ENCODE results near the gene MMD.
"Not testable (repeated sequence)": the region's sequence is repeated elsewhere in the genome, so short reads cannot be mapped to it uniquely, and the experiment has no call there.

MMD gene

DNA sequence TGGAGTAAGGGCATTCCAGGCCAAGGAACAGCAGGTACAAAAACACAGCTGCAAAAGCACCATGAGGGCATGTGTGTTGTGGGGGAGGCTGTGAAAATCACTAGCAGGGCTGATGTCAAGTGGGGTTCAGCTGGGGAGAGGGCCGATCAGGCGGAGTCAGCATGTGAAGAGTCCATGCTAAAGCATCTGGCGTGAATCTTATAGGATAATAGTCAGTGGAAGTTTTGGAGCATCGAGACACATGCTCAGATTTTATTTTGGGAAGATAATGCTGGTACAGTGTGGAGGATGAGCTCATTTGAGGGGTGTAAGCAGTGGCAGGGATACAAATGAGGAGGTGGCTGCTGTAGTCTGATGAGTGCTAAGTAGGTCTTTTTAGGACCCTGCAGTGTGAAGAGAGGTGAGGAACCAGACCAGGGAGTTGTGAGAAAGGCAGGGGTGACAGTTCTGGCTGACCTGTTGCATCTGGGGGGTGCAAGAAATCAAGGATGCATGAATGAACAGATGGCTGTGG, 30.3 kb downstream of the MMD start:
- DNase-seq = no peak

DNA sequence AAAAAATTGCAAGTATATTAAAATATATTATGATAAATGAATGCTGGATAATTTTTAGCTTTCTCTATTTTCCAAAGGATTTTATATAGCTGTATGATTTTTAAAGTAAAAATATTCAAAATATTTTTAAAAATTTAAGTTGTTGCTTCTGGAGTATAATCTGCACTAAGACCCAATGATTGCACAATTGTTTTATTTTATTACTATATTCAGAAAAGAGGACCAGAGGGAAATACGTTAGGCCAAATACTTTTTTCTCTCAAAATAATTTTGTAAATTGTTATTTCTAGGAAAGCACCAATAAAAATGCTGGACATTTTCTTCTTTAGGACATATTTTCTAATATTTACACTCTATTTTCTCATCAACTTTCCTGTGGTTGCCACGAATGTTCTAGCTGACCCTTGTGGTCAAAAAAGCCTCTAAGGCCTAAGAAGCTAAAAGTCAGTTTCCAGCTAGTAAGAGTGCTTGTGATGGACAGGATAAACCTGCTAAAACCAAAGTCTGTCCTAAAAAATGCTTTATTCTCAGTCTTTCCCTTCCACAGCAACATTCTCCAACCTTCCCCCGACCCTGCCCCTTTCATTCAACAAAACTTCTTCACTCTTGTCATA, 31.2 kb downstream of the MMD start:
- no peak for DNase-seq

DNA sequence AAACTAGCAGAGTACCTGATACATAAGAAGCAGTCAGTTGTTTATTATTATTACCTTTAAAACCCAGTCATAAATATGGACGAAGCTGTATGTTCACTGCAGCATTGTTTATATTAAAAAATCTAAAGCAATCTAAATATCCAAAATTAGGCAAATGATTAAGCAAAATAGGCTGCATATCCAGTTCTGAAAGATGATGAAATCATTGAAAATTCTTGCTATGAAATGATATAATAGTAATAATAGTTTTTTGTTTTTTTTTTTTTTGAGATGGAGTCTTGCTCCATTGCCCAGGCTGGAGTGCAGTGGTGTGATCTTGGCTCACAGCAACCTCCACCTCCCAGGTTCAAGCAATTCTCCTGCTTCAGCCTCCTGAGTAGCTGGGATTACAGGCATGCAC, 31.9 kb downstream of the MMD start:
- DNase-seq = not testable (repeated sequence)

DNA sequence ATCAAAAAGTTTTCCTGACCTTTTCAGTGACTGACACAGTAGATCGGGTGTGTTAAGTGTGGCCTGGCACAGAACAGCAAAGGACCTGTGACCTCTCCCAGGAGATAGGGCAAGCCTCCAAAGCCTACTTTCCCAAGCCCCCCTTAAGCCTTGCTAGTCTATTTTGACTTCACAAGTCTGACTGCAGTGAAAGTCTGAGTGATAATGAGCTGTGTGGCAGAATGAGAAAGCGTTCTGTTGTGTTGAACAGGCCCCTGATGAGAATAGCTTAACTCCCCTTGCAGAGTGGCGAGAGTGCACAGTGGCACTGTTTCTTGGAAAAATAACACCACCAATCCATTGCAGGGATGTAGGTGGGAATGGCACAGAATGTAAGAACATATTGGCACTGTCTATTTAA, 32.8 kb downstream of the MMD start:
- no peak for DNase-seq

DNA sequence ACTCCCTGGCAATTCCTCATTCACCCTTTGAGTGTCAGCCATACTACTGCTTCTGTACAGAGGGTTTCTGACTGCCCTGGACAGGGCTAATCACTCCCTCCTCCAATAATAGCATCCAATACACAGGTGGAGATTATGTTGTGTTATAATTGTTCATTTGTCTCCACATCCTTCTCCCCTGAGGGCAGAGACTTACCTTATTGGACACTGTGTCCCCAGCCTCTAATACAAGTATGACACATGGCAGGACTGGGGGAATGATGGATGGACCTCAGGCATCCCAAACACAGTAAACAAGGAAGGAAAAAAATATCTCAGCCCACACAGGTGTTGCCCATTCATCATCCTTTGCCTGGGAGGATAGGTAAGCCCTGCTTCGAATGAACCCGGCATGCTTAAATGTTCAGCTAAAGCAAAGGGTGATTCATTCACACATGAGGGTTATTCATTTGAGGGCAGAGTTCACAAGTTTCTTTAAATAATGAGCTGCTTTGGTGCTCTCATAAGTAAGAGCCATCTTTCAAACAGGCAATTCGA, 34.8 kb downstream of the MMD start:
- no peak for DNase-seq

DNA sequence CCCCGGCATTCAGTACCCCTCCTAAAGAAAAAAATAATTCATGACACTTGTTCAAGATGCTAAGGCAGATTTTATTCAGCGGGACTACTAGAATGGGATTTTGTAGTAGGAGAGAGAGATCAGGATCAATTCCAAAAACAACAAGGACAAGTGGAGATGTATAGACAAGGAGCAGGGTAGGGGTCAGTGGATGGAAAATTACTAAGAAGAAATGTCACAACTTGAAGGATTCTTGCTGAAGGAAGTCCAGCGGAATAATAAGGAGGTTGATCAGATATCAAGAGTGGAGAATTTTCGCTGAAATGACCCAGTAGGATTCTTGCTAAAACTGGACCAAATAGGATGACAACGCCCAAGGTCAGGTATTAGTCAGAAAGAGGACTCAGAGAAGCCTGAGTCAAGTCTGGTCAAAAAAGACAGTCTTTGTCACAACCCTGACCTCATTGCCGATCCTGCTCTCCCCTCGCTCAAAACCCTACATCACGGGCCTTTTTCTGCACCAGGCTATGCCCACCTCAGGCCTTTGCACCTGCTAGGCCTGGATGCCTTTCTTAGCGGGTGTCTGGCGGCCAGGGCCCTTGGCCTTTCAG, 36.9 kb downstream of the MMD start:
- DNase-seq = no peak

DNA sequence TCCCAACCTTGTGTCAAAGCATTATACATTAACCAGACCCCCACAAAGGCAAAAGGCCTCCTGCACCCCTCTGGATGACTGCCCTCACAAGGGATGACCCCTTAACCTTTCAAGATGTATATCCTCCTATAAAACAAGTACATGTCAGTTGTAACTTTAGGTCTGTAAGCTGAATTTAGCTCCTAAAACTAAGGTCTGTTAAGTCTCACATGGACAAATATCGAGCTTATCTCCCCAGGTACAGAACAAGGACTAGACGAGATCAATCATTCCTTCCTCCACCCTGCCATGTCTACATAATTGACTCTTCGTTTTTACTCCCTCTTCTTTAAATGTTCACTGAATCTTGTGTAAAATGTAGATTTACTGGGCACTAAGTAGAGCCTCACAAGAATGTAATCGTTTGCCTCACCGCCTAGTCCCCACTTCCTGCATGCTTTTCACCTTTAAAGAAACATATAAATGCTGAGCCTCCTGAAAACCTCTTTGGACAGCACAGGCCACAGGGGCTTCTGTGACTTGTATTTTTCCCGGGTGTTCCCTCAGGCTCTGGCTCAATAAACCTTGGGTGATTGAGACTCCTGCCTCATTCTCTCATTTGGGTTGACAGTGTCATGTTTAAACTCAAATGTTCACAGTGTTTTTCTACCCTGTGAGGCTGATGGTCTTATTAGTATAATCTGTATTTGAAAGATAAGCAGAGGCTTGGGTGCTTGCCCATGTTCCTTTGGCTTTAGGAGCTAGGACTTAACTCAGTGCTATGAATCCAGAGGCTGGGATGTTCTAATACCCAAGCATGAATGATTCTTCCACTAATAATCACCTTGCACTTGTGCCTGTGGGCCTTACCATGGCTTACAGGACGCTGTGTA, 37.6 kb downstream of the MMD start:
- DNase-seq = no peak

DNA sequence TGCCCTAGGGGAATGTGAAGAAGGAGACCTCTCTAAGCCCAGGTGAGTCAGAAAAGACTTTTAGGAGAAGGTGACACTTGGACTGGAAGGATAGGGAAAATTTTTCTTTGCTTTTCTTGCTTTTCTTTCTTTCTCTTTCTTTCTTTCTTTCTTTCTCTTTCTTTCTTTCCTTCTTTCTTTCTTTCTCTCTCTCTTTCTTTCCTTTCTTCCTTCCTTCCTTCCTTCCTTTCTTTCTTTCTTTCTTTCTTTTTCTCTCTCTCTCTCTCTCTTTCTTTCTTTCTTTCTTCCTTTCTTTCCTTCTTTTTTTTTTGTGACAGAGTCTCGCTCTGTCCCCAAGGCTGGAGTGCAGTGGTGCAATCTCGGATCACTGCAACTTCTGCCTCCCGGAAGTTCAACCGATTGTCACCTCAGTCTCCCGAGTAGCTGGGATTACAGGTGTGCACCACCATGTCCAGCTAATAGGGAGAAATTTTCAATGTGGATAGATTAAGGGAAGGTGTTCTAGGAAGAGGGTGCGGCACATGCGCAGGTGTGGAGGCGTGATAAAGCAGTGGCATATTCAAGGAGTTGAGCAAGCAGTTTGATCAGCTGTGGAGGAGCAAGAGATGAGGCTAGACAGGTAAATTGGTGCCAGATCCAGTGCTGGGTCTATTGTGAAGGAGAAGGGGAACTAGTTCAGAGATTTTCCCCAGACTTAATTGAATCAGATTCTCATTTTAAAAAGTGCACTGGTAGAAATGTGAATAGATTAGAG, 40.4 kb downstream of the MMD start:
- DNase-seq = no peak

DNA sequence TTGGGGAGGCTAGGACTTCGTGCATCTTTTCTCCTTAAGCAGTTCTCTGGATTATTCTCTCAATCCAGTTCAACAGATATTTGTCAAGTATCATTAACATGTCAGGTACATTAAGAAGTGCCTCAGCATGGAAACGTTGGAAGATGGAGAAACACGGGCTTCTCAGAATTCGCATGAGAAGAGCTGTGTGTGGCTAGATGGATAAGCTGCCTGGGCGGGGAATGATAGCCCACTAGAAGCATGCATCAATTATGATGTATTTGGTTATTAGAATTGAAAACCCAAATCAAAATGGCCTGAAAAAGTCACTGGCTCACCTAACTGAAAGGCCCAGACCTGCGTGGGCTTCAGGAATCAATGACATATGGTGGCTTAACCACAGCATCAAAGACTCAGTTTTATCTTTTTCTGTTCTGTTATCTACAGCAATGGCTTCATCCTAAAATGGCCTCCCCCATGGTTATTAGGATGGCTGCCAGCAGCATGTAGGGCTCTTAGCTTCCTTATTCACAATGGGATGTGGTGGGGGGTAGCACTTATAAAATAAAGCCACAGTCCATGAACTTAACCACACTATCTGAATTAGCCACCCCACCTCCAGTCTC, 43.9 kb downstream of the MMD start:
- no peak for DNase-seq

DNA sequence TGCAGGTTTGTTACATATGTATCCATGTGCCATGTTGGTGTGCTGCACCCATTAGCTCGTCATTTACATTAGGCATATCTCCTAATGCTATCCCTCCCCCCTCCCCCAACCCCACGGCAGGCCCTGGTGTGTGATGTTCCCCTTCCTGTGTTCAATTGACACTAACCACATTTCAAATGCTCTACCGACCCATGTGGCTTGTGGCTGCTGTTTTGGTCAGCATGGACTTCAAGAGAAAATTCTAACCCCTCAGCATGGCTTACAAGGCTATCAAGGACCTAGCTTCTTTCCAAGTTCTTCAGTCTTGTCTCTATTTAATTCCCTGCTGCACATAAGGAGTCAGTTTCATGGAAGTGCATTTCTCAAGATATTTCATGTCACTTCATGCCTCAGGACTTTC, 52.9 kb downstream of the MMD start:
- DNase-seq = no peak

DNA sequence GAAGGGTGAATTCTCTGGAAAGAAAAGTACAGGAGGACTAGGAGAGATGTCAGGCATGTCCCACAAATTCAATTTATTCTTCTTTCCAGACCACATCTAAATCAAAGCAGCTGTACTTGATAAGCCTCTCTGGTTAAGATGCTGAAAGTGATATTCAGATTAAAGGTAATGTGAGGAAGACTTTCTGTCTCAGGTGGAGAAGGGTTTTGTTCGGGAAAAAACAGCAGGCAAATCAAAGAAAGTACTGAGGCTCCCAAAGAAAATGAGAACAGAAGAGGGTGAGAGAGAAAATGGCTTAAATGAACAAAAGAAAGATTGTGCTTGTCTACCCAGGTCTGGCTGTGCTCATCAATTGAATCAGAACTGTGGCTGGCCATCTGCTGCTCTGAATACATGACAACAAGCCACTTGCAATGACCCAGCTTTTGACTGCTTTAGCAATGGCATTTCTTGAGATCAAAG, 55.6 kb downstream of the MMD start:
- DNase-seq = no peak

DNA sequence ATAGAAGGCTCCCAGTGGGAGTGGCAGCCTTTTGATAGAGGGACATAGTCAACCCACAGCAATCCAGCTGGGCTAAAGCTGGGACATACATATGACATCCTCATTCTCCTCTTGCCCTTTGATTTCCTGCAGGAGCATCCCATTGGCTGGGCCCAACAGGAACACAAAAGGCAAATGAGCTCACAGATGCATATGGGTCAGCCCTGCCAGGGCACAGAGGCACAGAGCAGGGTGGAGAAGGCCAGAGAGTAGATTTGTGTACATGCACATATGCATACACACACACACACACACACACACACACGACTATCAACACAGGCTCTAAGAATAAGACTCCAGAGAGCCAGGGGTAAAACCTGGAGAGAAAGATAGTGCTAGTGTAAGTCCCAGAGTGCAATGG, 58.6 kb downstream of the MMD start:
- DNase-seq = no peak

DNA sequence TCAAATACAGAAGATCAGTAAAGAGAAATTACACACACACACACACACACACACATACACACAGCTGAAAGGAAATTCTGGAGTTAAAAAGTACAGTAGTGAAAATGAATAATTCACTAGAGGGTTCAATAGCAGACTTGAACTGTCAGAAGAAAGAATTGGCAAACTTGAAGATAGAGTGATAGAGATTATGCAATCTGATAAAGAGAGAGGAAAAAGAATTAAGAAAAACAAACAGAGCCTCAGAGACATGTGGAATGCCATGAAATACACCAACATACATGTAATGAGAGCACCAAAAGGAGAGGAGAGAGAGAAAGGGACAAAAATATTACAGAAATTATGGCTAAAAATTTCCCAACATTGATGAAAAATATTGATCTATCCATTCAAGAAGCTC, 60.7 kb downstream of the MMD start:
- no peak for DNase-seq

DNA sequence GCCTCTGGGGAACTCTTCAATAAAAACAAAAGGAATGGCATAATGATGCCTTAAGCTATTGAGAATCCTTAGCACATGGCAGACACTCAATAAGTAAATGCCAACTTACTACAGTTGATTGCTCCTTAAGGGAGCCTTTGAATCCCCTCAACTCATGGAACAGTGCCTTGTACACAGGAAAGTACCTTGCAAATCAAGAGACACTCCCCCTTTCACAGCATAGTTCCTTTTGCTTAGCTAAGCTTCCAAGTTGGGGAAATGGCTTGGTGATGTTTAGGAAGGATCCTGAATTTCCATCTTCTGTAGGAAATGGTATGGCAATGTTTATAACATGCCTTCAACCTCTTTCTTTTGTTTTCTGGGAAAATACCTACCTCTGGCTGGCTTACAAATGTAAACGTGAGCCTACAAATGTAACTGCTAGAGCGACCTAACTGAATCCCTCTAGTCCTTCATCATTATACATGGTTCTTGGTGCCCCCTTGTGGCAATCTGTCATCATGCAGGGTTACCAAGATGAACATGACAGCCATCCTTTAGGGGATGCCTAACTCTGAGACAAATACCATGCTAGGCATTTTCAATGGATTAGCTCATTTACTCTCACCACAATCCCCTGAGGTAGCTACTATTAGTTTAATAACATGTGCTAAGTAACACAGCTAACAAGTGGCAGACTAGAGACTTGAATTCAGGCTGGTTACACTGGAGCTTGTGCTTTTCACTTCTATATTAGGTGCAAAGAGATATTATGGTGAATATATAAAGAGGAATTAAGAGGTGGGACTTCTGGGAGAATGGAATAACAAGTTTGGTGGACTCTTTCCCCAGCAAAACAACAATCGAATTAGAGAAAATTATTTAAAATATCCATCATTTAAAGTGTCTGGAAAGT, 65.0 kb downstream of the MMD start:
- DNase-seq = peak; percentile 30

DNA sequence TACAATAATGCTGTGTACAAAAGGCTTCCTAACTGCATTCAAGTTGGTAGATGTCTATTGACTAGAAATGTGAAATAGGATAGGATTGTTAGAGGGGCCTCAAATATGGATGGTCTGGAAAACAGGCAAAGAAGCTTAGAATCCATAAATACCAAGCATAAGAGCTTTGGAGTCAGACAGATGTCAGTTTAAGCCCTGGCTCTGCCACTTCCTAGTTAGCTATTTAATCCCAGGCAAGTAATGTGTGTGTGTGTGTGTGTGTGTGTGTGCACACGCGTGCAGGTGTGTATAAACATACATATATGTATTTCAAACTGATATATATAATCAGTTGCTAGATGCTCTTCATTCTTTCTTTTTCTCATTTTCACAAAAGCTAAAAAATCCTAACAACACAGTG, 66.7 kb downstream of the MMD start:
- DNase-seq = no peak

DNA sequence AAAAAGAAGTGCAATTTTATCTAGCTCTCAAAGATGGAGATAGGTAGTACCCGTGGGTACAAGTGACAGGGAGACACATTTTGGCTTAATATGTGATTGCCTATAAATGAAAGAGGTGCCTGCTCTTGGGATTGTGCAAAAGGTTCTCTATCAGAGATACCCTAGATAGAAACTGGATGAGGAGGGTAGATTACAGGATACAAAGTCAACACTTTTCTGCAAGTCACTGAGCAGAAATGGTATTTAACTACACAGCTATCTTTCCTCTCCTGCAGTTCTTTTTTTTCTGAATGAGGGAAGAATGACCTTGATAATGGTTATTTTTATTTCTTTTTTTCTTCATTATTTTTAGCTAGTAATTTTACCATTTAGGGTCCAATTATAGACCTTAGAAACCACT, 67.6 kb downstream of the MMD start:
- DNase-seq = no peak

DNA sequence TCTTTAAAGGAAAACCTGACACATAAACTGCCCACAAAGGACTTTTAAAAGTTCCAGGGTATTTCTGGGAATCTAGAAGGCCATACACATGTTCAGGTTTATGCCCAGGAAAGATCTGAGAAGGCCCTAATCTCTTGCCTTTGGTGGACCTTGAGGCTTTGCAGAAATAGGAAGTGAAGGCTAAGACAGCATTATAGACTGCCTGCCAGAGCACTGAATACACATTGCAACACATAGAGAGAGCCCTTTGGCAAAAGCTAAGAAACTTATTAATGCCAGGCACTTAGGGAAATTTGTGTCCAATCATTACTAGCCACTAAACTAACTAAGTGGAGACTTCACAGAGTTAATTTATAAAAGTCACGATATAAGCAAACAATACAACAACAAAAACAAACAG, 70.4 kb downstream of the MMD start:
- no peak for DNase-seq

DNA sequence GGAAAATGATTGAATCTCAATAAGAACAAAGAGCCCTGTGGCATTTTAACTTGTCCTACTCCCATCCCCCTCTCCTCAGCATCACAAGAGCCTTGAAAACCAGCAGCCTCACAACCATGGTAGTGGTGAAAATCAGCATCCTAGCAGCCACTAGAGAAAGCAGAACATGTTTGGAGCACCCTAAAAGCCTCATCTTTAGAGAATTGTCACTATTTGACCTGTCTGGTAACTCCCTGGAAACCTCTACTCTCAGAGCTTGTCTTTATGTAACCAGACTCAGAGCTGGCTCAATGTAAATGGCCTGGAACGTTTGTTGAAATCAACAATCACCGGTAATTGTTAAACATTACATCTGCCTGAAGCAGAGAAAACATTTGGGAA, 70.8 kb downstream of the MMD start:
- DNase-seq = no peak

DNA sequence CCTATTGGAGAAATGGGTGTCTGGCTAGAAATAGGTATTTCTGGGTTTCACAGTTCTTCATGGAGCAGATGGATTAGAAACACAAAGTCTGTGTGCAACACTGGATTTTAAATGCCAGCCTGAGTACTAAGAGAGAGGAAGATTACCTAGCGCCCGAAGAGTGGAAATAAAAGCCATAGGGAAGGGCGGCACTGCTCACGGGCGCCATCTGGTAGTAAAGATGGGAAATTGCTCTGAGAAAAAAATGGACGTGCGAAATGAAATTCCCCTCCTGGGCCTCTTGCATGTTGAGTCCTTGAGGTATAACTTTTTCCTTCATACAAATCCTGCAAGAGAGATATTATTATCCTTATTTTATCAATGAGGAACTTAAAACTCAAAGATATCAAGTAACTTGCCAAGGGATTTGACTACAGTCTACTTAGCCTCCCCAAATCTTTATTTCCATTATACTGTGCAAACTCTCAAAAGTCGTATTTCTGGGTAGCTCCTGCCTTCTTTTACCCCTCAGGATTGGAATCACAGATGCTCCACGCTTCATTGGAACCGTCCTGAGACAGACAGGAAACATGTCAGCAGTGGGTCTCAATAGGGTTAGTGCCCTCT, 72.8 kb downstream of the MMD start:
- DNase-seq = peak; percentile 40

DNA sequence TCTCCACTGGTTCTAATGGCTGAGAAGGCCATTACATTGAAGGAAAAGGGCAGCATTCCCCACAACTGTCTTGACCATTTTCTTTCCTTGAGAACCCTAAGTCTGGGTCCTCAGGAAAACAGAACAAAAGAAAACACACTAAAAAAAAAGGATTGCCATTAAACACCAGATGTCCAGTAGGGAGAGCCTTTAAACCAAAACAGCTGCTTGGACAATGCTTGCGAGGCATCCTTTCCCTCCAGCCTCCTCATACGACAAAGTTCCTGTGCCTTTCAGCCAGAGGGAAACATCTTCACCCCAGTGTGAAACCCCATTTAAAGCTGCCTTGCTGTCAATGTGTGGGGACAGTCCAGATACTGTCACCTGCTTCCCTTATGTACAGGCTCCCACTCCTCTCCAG, 74.3 kb downstream of the MMD start:
- DNase-seq = no peak

DNA sequence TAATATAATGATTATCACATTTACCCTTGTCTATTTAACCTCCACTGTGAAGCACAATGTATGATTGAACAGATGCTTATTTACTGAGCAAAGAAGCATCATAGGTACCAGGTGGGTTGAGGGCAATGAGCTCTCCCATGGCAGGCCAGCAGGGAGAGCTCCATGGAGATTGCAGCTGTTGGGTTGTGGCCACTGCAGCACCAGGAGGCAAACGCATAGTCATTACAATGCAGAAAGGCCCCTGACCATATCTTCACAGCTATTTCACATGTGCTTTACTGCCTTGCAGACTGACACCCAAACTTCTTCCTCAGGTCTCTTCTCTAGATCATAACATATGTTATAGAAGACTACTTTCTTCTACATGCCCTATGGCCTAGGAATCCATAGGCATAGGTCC, 75.0 kb downstream of the MMD start:
- DNase-seq = no peak

All from NCI-H146 (cell line).